ENCODE results near the gene OMP. TPM values are rescaled to one million over a fixed set of nuclear protein-coding genes. Genes with fewer than 3 reads are reported as not detected.

OMP gene
- total RNA-seq, 2 experiments from 2014 or later: not detected

- no peak for DNase-seq
- CTCF ChIA-PET: interaction anchor here (1.2 to 4.6 kb wide), 2 partner anchors 53 to 67 kb away, joined by 3 to 21 read pairs; no protein-coding TSS in a partner anchor
- POLR2A ChIA-PET: no interaction called here
Observed at GRCh38 chr11:77120571-77120970, 17.9 kb downstream of the OMP start.

GRCh38 chr11:77121096-77121640 is 18.5 kb downstream of the OMP start:
- no peak overlapping the region for H3K4me3 Mint-ChIP-seq
- ChIA-PET CTCF (interaction anchor here (4.6 kb wide), 1 partner anchor 67 kb away, joined by 21 read pairs; no protein-coding TSS in a partner anchor), POLR2A (no interaction called here)
- no peak for TF ChIP-seq CTCF (IDR thresholded peaks at IDR 0.05)
- H3K9me3 Mint-ChIP-seq: no peaks in the 10 kb centered on the region
- DNase-seq: no peak
- no peaks in the 10 kb centered on the region for H3K27me3 Mint-ChIP-seq
- H3K27ac Mint-ChIP-seq: no peak overlapping the region
- H3K36me3 Mint-ChIP-seq (ENCODE audit: low read depth): no peaks in the 10 kb centered on the region
- no peak for ATAC-seq
- no peaks in the 10 kb centered on the region for H3K4me1 Mint-ChIP-seq (ENCODE audit: low read depth)
- intact Hi-C loops (cut with micrococcal nuclease): loop anchor here (10.0 kb wide), 1 partner anchor 434 kb away; no protein-coding TSS in a partner anchor

More at GRCh38 chr11:77120571-77120970, 17.9 kb downstream of the OMP start:
- H3K27me3 Mint-ChIP-seq: no peaks in the 10 kb centered on the region
- H3K4me3 Mint-ChIP-seq: no peak overlapping the region
- intact Hi-C loops (cut with micrococcal nuclease): loop anchor here (10.0 kb wide), 1 partner anchor 434 kb away; no protein-coding TSS in a partner anchor
- no peak for ATAC-seq
- H3K9me3 Mint-ChIP-seq: no peaks in the 10 kb centered on the region
- H3K4me1 Mint-ChIP-seq (ENCODE audit: low read depth): no peaks in the 10 kb centered on the region
- no peak overlapping the region for H3K27ac Mint-ChIP-seq
- TF ChIP-seq CTCF (IDR thresholded peaks at IDR 0.05): no peak
- H3K36me3 Mint-ChIP-seq (ENCODE audit: low read depth): no peaks in the 10 kb centered on the region

- DNase-seq (no peak), ATAC-seq (no peak)
- ChIA-PET POLR2A (no interaction called here), CTCF (interaction anchor here (1.2 to 4.6 kb wide), 3 partner anchors 31 to 202 kb away, joined by 3 to 21 read pairs (median 6); no protein-coding TSS in a partner anchor)
- no peak overlapping the region for H3K27ac Mint-ChIP-seq
- H3K36me3 Mint-ChIP-seq (ENCODE audit: low read depth): no peaks in the 10 kb centered on the region
- no peaks in the 10 kb centered on the region for H3K9me3 Mint-ChIP-seq
- intact Hi-C loops (cut with micrococcal nuclease): loop anchor here (10.0 kb wide), 1 partner anchor 433 kb away; no protein-coding TSS in a partner anchor
- H3K4me3 Mint-ChIP-seq: no peak overlapping the region
- H3K4me1 Mint-ChIP-seq (ENCODE audit: low read depth): no peaks in the 10 kb centered on the region
- TF ChIP-seq CTCF (IDR thresholded peaks at IDR 0.05): no peak
- H3K27me3 Mint-ChIP-seq: no peaks in the 10 kb centered on the region
Observed at GRCh38 chr11:77121876-77122575, 19.4 kb downstream of the OMP start.

GRCh38 chr11:77122576-77123212 is 20.1 kb downstream of the OMP start:
- Mint-ChIP-seq H3K27me3 (peaks cover 3% of the 10 kb centered on the region), H3K36me3 (ENCODE audit: low read depth) (no peaks in the 10 kb centered on the region), H3K4me1 (ENCODE audit: low read depth) (peaks cover 4% of the 10 kb centered on the region), H3K27ac (no peak overlapping the region), H3K9me3 (no peaks in the 10 kb centered on the region), H3K4me3 (no peak overlapping the region)
- POLR2A ChIA-PET: no interaction called here
- no peak for TF ChIP-seq CTCF (IDR thresholded peaks at IDR 0.05)
- DNase-seq (no peak), ATAC-seq (no peak)
- intact Hi-C loops (cut with micrococcal nuclease): loop anchor here (10.0 kb wide), 1 partner anchor 432 kb away; no protein-coding TSS in a partner anchor
- CTCF ChIA-PET: interaction anchor here (1.2 to 4.6 kb wide), 3 partner anchors 31 to 203 kb away, joined by 3 to 21 read pairs (median 6); no protein-coding TSS in a partner anchor

All from activated CD8-positive, alpha-beta T cell treated with anti-CD3 and anti-CD28 coated beads for 36 hours (primary cell).